HG03558 (cell line): ENCODE measurements around the gene DISP2.

Experiments used
- ATAC-seq: cut with Tn5 transposase; IDR thresholded peaks from one replicate; pipeline ENCODE4 v1.9.1; 2021; ENCODE audit warnings: moderate number of reproducible peaks; ENCODE audit not compliant: unreplicated experiment; ENCODE audit errors: extremely low read depth

DISP2 gene

GRCh38 chr15:40357723-40358470 is at the start of gene DISP2:
DISP2 (plus strand) TSS chr15:40358219; CDS start chr15:40358322, 103 bp downstream.
- ATAC-seq: peak; percentile 53

GRCh38 chr15:40309344-40309862 is 48.6 kb upstream of the DISP2 start:
- no peak for ATAC-seq

- no peak for ATAC-seq
Measured at GRCh38 chr15:40310001-40310959, 47.7 kb upstream of the DISP2 start.

GRCh38 chr15:40310993-40311392 is 47.0 kb upstream of the DISP2 start:
- ATAC-seq: no peak

GRCh38 chr15:40312370-40313158 is 45.5 kb upstream of the DISP2 start:
- no peak for ATAC-seq

- ATAC-seq: no peak
Measured at GRCh38 chr15:40313531-40314398, 44.3 kb upstream of the DISP2 start.

- ATAC-seq: no peak
Measured at GRCh38 chr15:40314723-40315276, 43.2 kb upstream of the DISP2 start.

GRCh38 chr15:40316931-40317330 is 41.1 kb upstream of the DISP2 start:
- ATAC-seq: no peak

- ATAC-seq: no peak
Measured at GRCh38 chr15:40317580-40317979, 40.4 kb upstream of the DISP2 start.

- ATAC-seq: no peak
Measured at GRCh38 chr15:40320409-40320808, 37.6 kb upstream of the DISP2 start.

GRCh38 chr15:40320931-40321371 is 37.1 kb upstream of the DISP2 start:
- ATAC-seq: no peak

GRCh38 chr15:40322531-40323238 is 35.3 kb upstream of the DISP2 start:
- ATAC-seq: no peak

- ATAC-seq: peak; percentile 61
Measured at GRCh38 chr15:40323239-40323952, 34.6 kb upstream of the DISP2 start, which contains the start of gene INAFM2. INAFM2 (plus strand) TSS chr15:40323692; CDS start chr15:40324056, 364 bp downstream.

- ATAC-seq: no peak
Measured at GRCh38 chr15:40323953-40324937, 33.8 kb upstream of the DISP2 start.

- no peak for ATAC-seq
Measured at GRCh38 chr15:40325188-40325587, 32.8 kb upstream of the DISP2 start.

- no peak for ATAC-seq
Measured at GRCh38 chr15:40325700-40326099, 32.3 kb upstream of the DISP2 start.
